Spleen (tissue), 7 donors: ENCODE results near the gene CAPZA2.

Experiments used
- CTCF ChIP-seq, 11 experiments: fragments of 200-600 bp in 7 of 11; fragments of 450-650 bp in 4 of 11; sonication (generic) in 4 of 11; IDR thresholded peaks in 8 of 11; conservative IDR thresholded peaks in 3 of 11; 1 replicate in 7 of 11; 2 replicates in 4 of 11; pipeline versions ENCODE4 v1.4.0 to v1.8.0; 2016 to 2021; ENCODE audit warnings: antibody characterized with exemption in 11 of 11, inconsistent platforms in 4 of 11, mild to moderate bottlenecking in 1 of 11
- POLR2A ChIP-seq, 3 donors: fragments of 450-650 bp; IDR thresholded peaks; one replicate each; pipeline ENCODE4 v1.5.1; 2017; ENCODE audit warnings: antibody characterized with exemption in 3 of 3, mild to moderate bottlenecking in 1 of 3
- POLR2AphosphoS5 ChIP-seq, 3 donors: sonication (generic); formaldehyde crosslinking; IDR thresholded peaks; one replicate each; pipeline ENCODE4 v1.5.1; 2017; ENCODE audit warnings: antibody characterized with exemption in 3 of 3
- donor health status: DM: no; HTN: no; CAD: no; lungs with moderate emphysema.
- donor health status: DM: no; HTN: no; CAD: no.
- donor health status: DM: no; HTN: no; CAD: no.

- TF ChIP-seq CTCF (IDR thresholded peaks at IDR 0.05 in 8 of 11, conservative IDR thresholded peaks at IDR 0.05 in 3 of 11) (no peak), POLR2AphosphoS5 (IDR thresholded peaks at IDR 0.05) (no peak), POLR2A (IDR thresholded peaks at IDR 0.05) (no peak)
Measured at GRCh38 chr7:116934580-116934979, 72.2 kb downstream of the CAPZA2 start.
